Astrocyte (in vitro differentiated cells and primary cell): Measurements from ENCODE around the gene GBX1. TPM values are rescaled to one million over a fixed set of nuclear protein-coding genes. Genes with fewer than 3 reads are reported as not detected.

ENCODE experiments used
- DNase-seq: peaks from one replicate; pipeline ENCODE4 v3.0.0-alpha.2; 2010; ENCODE audit warnings: low read depth
- FAIRE-seq: peaks from 2 replicates; lab custom pipeline; 2011; peaks lifted over from hg19 to GRCh38; lab: Jason Lieb, UNC
- H2AFZ ChIP-seq: 2 replicates; pipeline ENCODE4 v1.6.0; 2012; ENCODE audit warnings: low read depth, low read length, inconsistent platforms
- H3K27ac ChIP-seq: 2 replicates; pipeline ENCODE4 v1.5.1; 2011; ENCODE audit warnings: low read depth, low read length, inconsistent platforms
- H3K27me3 ChIP-seq: 2 replicates; pipeline ENCODE4 v1.6.0; 2011; ENCODE audit warnings: low read length, inconsistent platforms; ENCODE audit not compliant: insufficient read depth
- H3K36me3 ChIP-seq: 2 replicates; pipeline ENCODE4 v1.5.1; 2011; ENCODE audit warnings: low read length, inconsistent platforms; ENCODE audit not compliant: insufficient read depth
- H3K4me1 ChIP-seq: 2 replicates; pipeline ENCODE4 v1.5.1; 2011; ENCODE audit warnings: low read length, inconsistent platforms; ENCODE audit not compliant: insufficient read depth
- H3K4me2 ChIP-seq: 2 replicates; pipeline ENCODE4 v1.6.0; 2012; ENCODE audit warnings: low read length, inconsistent platforms
- H3K4me3 ChIP-seq: 2 replicates; pipeline ENCODE4 v1.5.1; 2011; ENCODE audit warnings: low read depth, mild to moderate bottlenecking, low read length, inconsistent platforms; ENCODE audit not compliant: insufficient read depth
- H3K79me2 ChIP-seq: 2 replicates; pipeline ENCODE4 v1.6.0; 2012; ENCODE audit warnings: mild to moderate bottlenecking, low read length, inconsistent platforms; ENCODE audit not compliant: insufficient read depth
- H3K9ac ChIP-seq: 2 replicates; pipeline ENCODE4 v1.6.0; 2012; ENCODE audit warnings: mild to moderate bottlenecking, low read length, inconsistent platforms
- H3K9me3 ChIP-seq: 2 replicates; pipeline ENCODE4 v1.5.1; 2012; ENCODE audit warnings: low read depth, mild to moderate bottlenecking, low read length, inconsistent platforms; ENCODE audit not compliant: insufficient read depth
- H4K20me1 ChIP-seq: 2 replicates; pipeline ENCODE4 v1.6.0; 2012; ENCODE audit warnings: low read length, inconsistent platforms; ENCODE audit not compliant: insufficient read depth
- H3K27ac Mint-ChIP-seq: one replicate; pipeline ENCODE4 v1.8.0; 2021; ENCODE audit warnings: mild to moderate bottlenecking, mixed read lengths; ENCODE audit not compliant: unreplicated experiment
- H3K27me3 Mint-ChIP-seq: one replicate; pipeline ENCODE4 v1.8.0; 2021; ENCODE audit warnings: low read depth, mixed read lengths; ENCODE audit not compliant: unreplicated experiment
- H3K36me3 Mint-ChIP-seq: one replicate; pipeline ENCODE4 v1.8.0; 2021; ENCODE audit warnings: low read depth, mixed read lengths; ENCODE audit not compliant: unreplicated experiment
- H3K4me1 Mint-ChIP-seq: one replicate; pipeline ENCODE4 v1.8.0; 2021; ENCODE audit warnings: low read depth, mixed read lengths; ENCODE audit not compliant: unreplicated experiment
- H3K4me3 Mint-ChIP-seq: one replicate; pipeline ENCODE4 v1.8.0; 2021; ENCODE audit warnings: mild to moderate bottlenecking, moderate library complexity, mixed read lengths; ENCODE audit not compliant: unreplicated experiment
- H3K9me3 Mint-ChIP-seq: one replicate; pipeline ENCODE4 v1.8.0; 2021; ENCODE audit warnings: mild to moderate bottlenecking, mixed read lengths; ENCODE audit not compliant: unreplicated experiment
- EZH2 ChIP-seq: IDR thresholded peaks from 2 replicates; pipeline ENCODE4 v1.6.1; 2012; ENCODE audit warnings: mild to moderate bottlenecking, low read length, inconsistent platforms; ENCODE audit not compliant: insufficient read depth
- total RNA-seq: library from RNA; stranded (reverse); gene quantifications from 2 replicates; pipeline ENCODE4 v1.2.1, GENCODE V29; 2021
- TF ChIP-seq, protein P1 (sequence below): IDR thresholded peaks from 2 replicates; pipeline ENCODE4 v1.5.1; 2011; ENCODE audit warnings: low read depth, mild to moderate bottlenecking, inconsistent platforms, low read length, moderate library complexity; ENCODE audit not compliant: insufficient read depth

The GBX1 gene
- total RNA-seq, 1 donor from 2014 or later, result not detected

DNA sequence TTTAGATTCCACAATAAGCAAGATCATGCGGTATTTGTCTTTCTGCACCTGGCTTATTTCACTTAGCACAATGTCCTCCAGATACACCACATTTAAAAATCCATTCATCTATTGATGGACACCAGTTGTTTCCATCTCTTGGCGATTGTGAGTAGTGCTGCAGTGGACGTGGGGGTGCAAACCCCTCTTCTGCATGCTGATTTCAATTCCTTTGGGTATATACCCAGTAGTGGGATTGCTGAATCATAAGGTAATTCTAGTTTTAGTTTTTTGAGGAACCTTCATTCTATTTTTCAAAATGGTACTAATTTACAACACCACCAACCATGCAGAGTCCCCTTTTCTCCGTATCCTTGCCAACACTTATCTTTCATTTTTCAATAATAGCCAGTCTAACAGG, 21.5 kb upstream of the GBX1 start:
- peaks cover 2% of the 10 kb centered on the region for H3K36me3 Mint-ChIP-seq
- no peak overlapping the region for H3K27ac Mint-ChIP-seq
- peaks cover 45% of the 10 kb centered on the region for H3K27me3 Mint-ChIP-seq
- no peaks in the 10 kb centered on the region for H3K4me1 Mint-ChIP-seq
- Histone ChIP-seq H2AFZ (no peak overlapping the region), H3K27ac (no peak overlapping the region), H3K4me2 (no peak overlapping the region), H3K27me3 (peaks cover 16% of the 10 kb centered on the region), H4K20me1 (no peaks in the 10 kb centered on the region), H3K9me3 (no peaks in the 10 kb centered on the region), H3K36me3 (no peaks in the 10 kb centered on the region), H3K4me3 (no peak overlapping the region), H3K4me1 (no peaks in the 10 kb centered on the region), H3K79me2 (no peaks in the 10 kb centered on the region), H3K9ac (no peak overlapping the region)
- DNase-seq (no peak), FAIRE-seq (no peak)
- peaks cover 6% of the 10 kb centered on the region for H3K9me3 Mint-ChIP-seq
- H3K4me3 Mint-ChIP-seq, result no peak overlapping the region
- no peak for TF ChIP-seq EZH2
- TF ChIP-seq, protein P1, sequence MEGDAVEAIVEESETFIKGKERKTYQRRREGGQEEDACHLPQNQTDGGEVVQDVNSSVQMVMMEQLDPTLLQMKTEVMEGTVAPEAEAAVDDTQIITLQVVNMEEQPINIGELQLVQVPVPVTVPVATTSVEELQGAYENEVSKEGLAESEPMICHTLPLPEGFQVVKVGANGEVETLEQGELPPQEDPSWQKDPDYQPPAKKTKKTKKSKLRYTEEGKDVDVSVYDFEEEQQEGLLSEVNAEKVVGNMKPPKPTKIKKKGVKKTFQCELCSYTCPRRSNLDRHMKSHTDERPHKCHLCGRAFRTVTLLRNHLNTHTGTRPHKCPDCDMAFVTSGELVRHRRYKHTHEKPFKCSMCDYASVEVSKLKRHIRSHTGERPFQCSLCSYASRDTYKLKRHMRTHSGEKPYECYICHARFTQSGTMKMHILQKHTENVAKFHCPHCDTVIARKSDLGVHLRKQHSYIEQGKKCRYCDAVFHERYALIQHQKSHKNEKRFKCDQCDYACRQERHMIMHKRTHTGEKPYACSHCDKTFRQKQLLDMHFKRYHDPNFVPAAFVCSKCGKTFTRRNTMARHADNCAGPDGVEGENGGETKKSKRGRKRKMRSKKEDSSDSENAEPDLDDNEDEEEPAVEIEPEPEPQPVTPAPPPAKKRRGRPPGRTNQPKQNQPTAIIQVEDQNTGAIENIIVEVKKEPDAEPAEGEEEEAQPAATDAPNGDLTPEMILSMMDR, result no peak

DNA sequence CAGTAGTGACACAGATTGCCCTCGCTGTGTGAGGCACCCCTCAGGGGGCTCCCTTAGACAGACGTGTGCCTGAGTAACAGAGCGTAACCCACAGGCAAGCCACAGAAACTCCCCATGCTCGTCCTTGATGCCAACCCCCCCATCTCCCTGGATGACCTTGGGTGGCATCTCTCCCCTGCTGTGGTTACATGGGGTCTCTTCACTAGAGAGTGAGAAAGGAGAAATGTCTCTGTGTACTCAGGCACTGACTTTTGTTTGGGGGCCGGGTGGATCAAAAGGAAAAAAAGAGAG, 20.7 kb upstream of the GBX1 start:
- no peak overlapping the region for H3K9ac ChIP-seq
- no peak for FAIRE-seq
- H3K27me3 ChIP-seq, result peaks cover 16% of the 10 kb centered on the region

More for the DNA sequence above, 20.7 kb upstream of the GBX1 start:
- Histone ChIP-seq H3K79me2 (no peaks in the 10 kb centered on the region), H3K36me3 (no peaks in the 10 kb centered on the region), H3K27ac (no peak overlapping the region), H2AFZ (no peak overlapping the region), H3K4me3 (no peak overlapping the region), H3K4me2 (no peak overlapping the region), H3K4me1 (no peaks in the 10 kb centered on the region), H4K20me1 (no peaks in the 10 kb centered on the region), H3K9me3 (no peaks in the 10 kb centered on the region)
- Mint-ChIP-seq H3K9me3 (peaks cover 6% of the 10 kb centered on the region), H3K27me3 (peaks cover 41% of the 10 kb centered on the region), H3K36me3 (peaks cover 2% of the 10 kb centered on the region), H3K4me1 (no peaks in the 10 kb centered on the region), H3K27ac (no peak overlapping the region), H3K4me3 (no peak overlapping the region)
- TF ChIP-seq EZH2, result no peak
- TF ChIP-seq, protein P1, result no peak
- DNase-seq, result no peak
